ENCODE data around the gene USP31. TPM values are rescaled to one million over a fixed set of nuclear protein-coding genes. Genes with fewer than 3 reads are reported as not detected.
"Not testable (repeated sequence)": the region's sequence is repeated elsewhere in the genome, so short reads cannot be mapped to it uniquely, and the experiment has no call there.

The USP31 gene
- total RNA-seq, 1 donor from 2014 or later, result 7.7 TPM

GRCh38 chr16:23156946-23157460 lies 7.8 kb upstream of the USP31 start:
- intact Hi-C loops (cut with micrococcal nuclease), result no loop called here

GRCh38 chr16:23156110-23156509 lies 6.9 kb upstream of the USP31 start:
- intact Hi-C loops (cut with micrococcal nuclease), result no loop called here

- intact Hi-C loops (cut with micrococcal nuclease), result no loop called here
These were observed 6.3 kb upstream of the USP31 start for GRCh38 chr16:23155445-23156049.

GRCh38 chr16:23152386-23153178 lies 3.3 kb upstream of the USP31 start:
- intact Hi-C loops (cut with micrococcal nuclease), result no loop called here

GRCh38 chr16:23149993-23150364 lies 727 bp upstream of the USP31 start:
- intact Hi-C loops (cut with micrococcal nuclease), result no loop called here

- intact Hi-C loops (cut with micrococcal nuclease), result no loop called here
These were observed 562 bp downstream of the USP31 start for GRCh38 chr16:23148513-23149266.

- intact Hi-C loops (cut with micrococcal nuclease), result no loop called here
These were observed 1.1 kb downstream of the USP31 start for GRCh38 chr16:23148166-23148512.

- intact Hi-C loops (cut with micrococcal nuclease), result no loop called here
These were observed 1.6 kb downstream of the USP31 start for GRCh38 chr16:23147666-23148065.

GRCh38 chr16:23146877-23147601 lies 2.2 kb downstream of the USP31 start:
- intact Hi-C loops (cut with micrococcal nuclease), result no loop called here

- intact Hi-C loops (cut with micrococcal nuclease), result no loop called here
These were observed 3.6 kb downstream of the USP31 start for GRCh38 chr16:23145608-23146007.

GRCh38 chr16:23145186-23145585 lies 4.1 kb downstream of the USP31 start:
- intact Hi-C loops (cut with micrococcal nuclease), result no loop called here

GRCh38 chr16:23144393-23144792 lies 4.9 kb downstream of the USP31 start:
- intact Hi-C loops (cut with micrococcal nuclease), result not testable (repeated sequence)

- intact Hi-C loops (cut with micrococcal nuclease), result no loop called here
These were observed 5.9 kb downstream of the USP31 start for GRCh38 chr16:23143391-23143790.

GRCh38 chr16:23141959-23142740 lies 7.1 kb downstream of the USP31 start:
- intact Hi-C loops (cut with micrococcal nuclease), result no loop called here

GRCh38 chr16:23141500-23141899 lies 7.8 kb downstream of the USP31 start:
- intact Hi-C loops (cut with micrococcal nuclease), result no loop called here

GRCh38 chr16:23141033-23141432 lies 8.2 kb downstream of the USP31 start:
- intact Hi-C loops (cut with micrococcal nuclease), result no loop called here

GRCh38 chr16:23140107-23140506 lies 9.1 kb downstream of the USP31 start:
- intact Hi-C loops (cut with micrococcal nuclease), result no loop called here

GRCh38 chr16:23137818-23138217 lies 11.4 kb downstream of the USP31 start:
- intact Hi-C loops (cut with micrococcal nuclease), result no loop called here

GRCh38 chr16:23137256-23137655 lies 12.0 kb downstream of the USP31 start:
- intact Hi-C loops (cut with micrococcal nuclease), result no loop called here

GRCh38 chr16:23134274-23134673 lies 15.0 kb downstream of the USP31 start:
- intact Hi-C loops (cut with micrococcal nuclease), result no loop called here

Measured in T-helper 2 cell treated with Interferon-gamma antibody and Interleukin-4, amounts not matched to agents 100 ng/mL and 5 ng/mL, for 36 hours (primary cell).